Liver (tissue), 4 donors: Measurements from ENCODE around the gene PBX4. TPM values are rescaled to one million over a fixed set of nuclear protein-coding genes. Genes with fewer than 3 reads are reported as not detected.

Experiments used
- polyA plus RNA-seq, 2 donors: library from polyadenylated mRNA; stranded (reverse) in 1 of 2; unstranded in 1 of 2; fragments of 200-250 nt in 1 of 2; fragments of >200 nt in 1 of 2; fragmentation: Nextera tagmentation in 1 of 2; extraction: Ambion mirVana in 1 of 2; gene quantifications; one replicate each; pipeline versions ENCODE4 v1.2.1 to v1.2.3, GENCODE V29; 2013 to 2015
- total RNA-seq, 2 donors: library from RNA; depleted of rRNA; stranded (reverse); fragments of >200 nt; gene quantifications; one replicate each; pipeline ENCODE4 v1.2.3, GENCODE V29; 2014
- donor health status: healthy.
- donor health status: healthy.
- donor health status: healthy.

The PBX4 gene
- total and polyA plus RNA-seq, 4 donors, result 0.19 to 0.59 (median 0.21) TPM; not detected in 1

Other genes with a start within 250 kb of the PBX4 start
- gene GATAD2A, start 213.0 kb downstream of the PBX4 start, total RNA-seq, result 10 to 100 TPM; 20.2 to 23.7 TPM
- gene GATAD2A, start 213.0 kb downstream of the PBX4 start, polyA plus RNA-seq, result 10 to 100 TPM in 1 of 2 donors, 1 to 10 TPM in 1; 7.1 to 16.1 TPM
- gene TSSK6, start 103.1 kb downstream of the PBX4 start, total RNA-seq, result 1 to 10 TPM; 1.2 to 2.3 TPM
- gene TSSK6, start 103.1 kb downstream of the PBX4 start, polyA plus RNA-seq, result under 1 TPM; 0.21 to 0.95 TPM
- 10 to 100 TPM; 45.3 to 80.6 TPM for gene NDUFA13, start 102.5 kb downstream of the PBX4 start, total RNA-seq
- gene NDUFA13, start 102.5 kb downstream of the PBX4 start, polyA plus RNA-seq, result 100 to 1,000 TPM; 180 to 239 TPM
- gene YJEFN3, start 89.8 kb downstream of the PBX4 start, total RNA-seq, result under 1 TPM; 0.19 to 0.75 TPM
- under 1 TPM; 0.51 to 0.88 TPM for gene YJEFN3, start 89.8 kb downstream of the PBX4 start, polyA plus RNA-seq
- gene CILP2, start 80.4 kb downstream of the PBX4 start, total RNA-seq, result under 1 TPM; 0.08 to 0.42 TPM
- under 1 TPM in 1 of 2 donors, not detected in 1; 0.09 TPM for gene CILP2, start 80.4 kb downstream of the PBX4 start, polyA plus RNA-seq
- 1 to 10 TPM; 1.0 to 3.4 TPM for gene LPAR2, start 9.5 kb upstream of the PBX4 start, total RNA-seq
- 1 to 10 TPM; 1.0 to 1.3 TPM for gene LPAR2, start 9.5 kb upstream of the PBX4 start, polyA plus RNA-seq
- 1 to 10 TPM; 5.3 to 6.5 TPM for gene GMIP, start 25.0 kb upstream of the PBX4 start, total RNA-seq
- 1 to 10 TPM in 1 of 2 donors, under 1 TPM in 1; 0.89 to 3.4 TPM for gene GMIP, start 25.0 kb upstream of the PBX4 start, polyA plus RNA-seq
- gene ATP13A1, start 45.0 kb upstream of the PBX4 start, total RNA-seq, result 10 to 100 TPM; 18.8 to 36.5 TPM
- 10 to 100 TPM; 15.1 to 22.1 TPM for gene ATP13A1, start 45.0 kb upstream of the PBX4 start, polyA plus RNA-seq
- 1 to 10 TPM; 4.6 to 6.9 TPM for gene ZNF101, start 50.2 kb upstream of the PBX4 start, total RNA-seq
- gene ZNF101, start 50.2 kb upstream of the PBX4 start, polyA plus RNA-seq, result 1 to 10 TPM; 1.5 to 2.4 TPM
- gene ZNF14, start 114.4 kb upstream of the PBX4 start, total RNA-seq, result 1 to 10 TPM; 1.4 to 2.6 TPM
- under 1 TPM; 0.28 to 0.37 TPM for gene ZNF14, start 114.4 kb upstream of the PBX4 start, polyA plus RNA-seq
- 1 to 10 TPM; 5.0 to 8.5 TPM for gene ZNF506, start 203.1 kb upstream of the PBX4 start, total RNA-seq
- 1 to 10 TPM; 1.3 to 4.7 TPM for gene ZNF506, start 203.1 kb upstream of the PBX4 start, polyA plus RNA-seq
- gene ZNF253, start 247.2 kb upstream of the PBX4 start, total RNA-seq, result 1 to 10 TPM; 3.3 to 3.7 TPM
- gene ZNF253, start 247.2 kb upstream of the PBX4 start, polyA plus RNA-seq, result 1 to 10 TPM; 1.7 to 2.4 TPM